AG09319 (cell line): ENCODE data around the gene INCENP.

Experiments used
- DNase-seq: peaks from one replicate; pipeline ENCODE4 v3.0.0-alpha.2; 2010; ENCODE audit warnings: low read depth; ENCODE audit errors: extremely low read depth
- CTCF ChIP-seq: IDR thresholded peaks from 2 replicates; pipeline ENCODE4 v1.5.1; 2011; ENCODE audit warnings: low read depth, mild to moderate bottlenecking, inconsistent platforms, low read length, moderate library complexity

Gene INCENP

GRCh38 chr11:62148271-62148980 is 24.6 kb downstream of the INCENP start:
- no peak for TF ChIP-seq CTCF
- DNase-seq = no peak

- TF ChIP-seq CTCF = no peak
- no peak for DNase-seq
Observed at GRCh38 chr11:62149986-62150886, 26.4 kb downstream of the INCENP start.

GRCh38 chr11:62150887-62151736 is 27.3 kb downstream of the INCENP start:
- no peak for TF ChIP-seq CTCF
- DNase-seq = no peak

- TF ChIP-seq CTCF = no peak
- no peak for DNase-seq
Observed at GRCh38 chr11:62151737-62152102, 27.9 kb downstream of the INCENP start.

- DNase-seq = no peak
- TF ChIP-seq CTCF = no peak
Observed at GRCh38 chr11:62152245-62153086, 28.7 kb downstream of the INCENP start.

DNA sequence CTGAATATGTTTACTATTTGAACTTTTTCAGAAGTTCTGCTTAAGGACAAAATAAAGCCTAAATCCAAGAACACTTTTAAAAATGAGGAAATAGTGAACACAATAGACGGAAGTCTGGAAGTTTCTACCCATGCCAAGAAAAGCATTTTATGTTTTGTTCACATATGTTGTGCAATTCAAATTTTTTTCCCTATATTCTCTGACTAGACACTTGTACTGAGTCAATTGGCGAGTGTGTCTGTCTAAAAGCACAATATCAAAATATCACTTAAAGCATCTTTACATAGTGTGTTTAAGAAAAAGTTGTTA is 29.2 kb downstream of the INCENP start:
- no peak for DNase-seq

More for the DNA sequence above, 29.2 kb downstream of the INCENP start:
- no peak for TF ChIP-seq CTCF
